B cell (primary cell): ENCODE results near the gene INAFM2. TPM values are rescaled to one million over a fixed set of nuclear protein-coding genes. Genes with fewer than 3 reads are reported as not detected.
A peak's percentile ranks its signal among the peaks of the same experiment; 100 is the strongest.

ENCODE experiments used
- ATAC-seq: fragments of 200-7000 bp; cut with Tn5 transposase; one replicate; pipeline ENCODE4 v1.10.0; 2021; ENCODE audit warnings: low read depth, mild to moderate bottlenecking, moderate number of reproducible peaks, moderate library complexity
- CTCF ChIA-PET: fragments of 350-600 bp; sonication (Branson Sonifier 250); formaldehyde crosslinking; loops from one replicate; lab custom pipeline; 2021; ENCODE audit warnings: antibody characterized with exemption, inconsistent platforms; lab: Charles Lee
- POLR2A ChIA-PET: fragments of 350-600 bp; sonication (Branson Sonifier 250); formaldehyde crosslinking; loops from one replicate; lab custom pipeline; 2021; ENCODE audit warnings: antibody characterized with exemption; lab: Charles Lee
- DNase-seq: peaks from one replicate; pipeline ENCODE4 v3.0.0; 2013
- H2AFZ ChIP-seq: 2 replicates; pipeline ENCODE4 v1.6.1; 2012; ENCODE audit warnings: mild to moderate bottlenecking, low read depth, low read length; ENCODE audit not compliant: insufficient read depth, poor library complexity, severe bottlenecking
- H3K27ac ChIP-seq, 2 donors: 1 replicate in 1 of 2; 2 replicates in 1 of 2; pipeline ENCODE4 v1.5.1; 2012 to 2013; ENCODE audit warnings: low read length in 2 of 2, mild to moderate bottlenecking in 2 of 2, moderate library complexity in 1 of 2
- H3K27me3 ChIP-seq, 4 experiments: fragments of 200-600 bp in 1 of 4; sonication (generic) in 1 of 4; replicated peaks in 1 of 4; 1 replicate in 2 of 4; 2 replicates in 2 of 4; pipeline versions ENCODE4 v1.6.1 to v1.7.0; 2013 to 2016; ENCODE audit warnings: low read length in 3 of 4, mild to moderate bottlenecking in 2 of 4, mixed read lengths in 1 of 4, moderate library complexity in 1 of 4; ENCODE audit not compliant: insufficient read depth in 4 of 4, control insufficient read depth in 3 of 4; ENCODE audit errors: control extremely low read depth in 1 of 4
- H3K36me3 ChIP-seq, 2 experiments: replicated peaks in 1 of 2; 1 replicate in 1 of 2; 2 replicates in 1 of 2; pipeline versions ENCODE4 v1.6.1 to v1.7.1; 2013; ENCODE audit warnings: low read length in 1 of 2; ENCODE audit not compliant: insufficient read depth in 2 of 2, control insufficient read depth in 1 of 2; ENCODE audit errors: control extremely low read depth in 1 of 2, extremely low read depth in 1 of 2
- H3K4me1 ChIP-seq, 2 donors: fragments of 200-600 bp in 1 of 2; sonication (generic) in 1 of 2; 1 replicate in 1 of 2; 2 replicates in 1 of 2; pipeline versions ENCODE4 v1.5.1 to v1.6.1; 2013 to 2017; ENCODE audit warnings: low read length in 2 of 2; ENCODE audit not compliant: control insufficient read depth in 2 of 2, insufficient read depth in 2 of 2
- H3K4me2 ChIP-seq: replicated peaks from 2 replicates; pipeline ENCODE3; 2012; ENCODE audit warnings: mild to moderate bottlenecking, low read depth, low read length; ENCODE audit not compliant: poor library complexity, severe bottlenecking
- H3K4me3 ChIP-seq, 5 experiments: fragments of 200-600 bp in 1 of 5; sonication (generic) in 1 of 5; 1 replicate in 3 of 5; 2 replicates in 2 of 5; pipeline versions ENCODE4 v1.5.1 to v1.7.0; 2011 to 2016; ENCODE audit warnings: low read length in 4 of 5, mild to moderate bottlenecking in 4 of 5, low read depth in 2 of 5, control low read depth in 1 of 5, moderate library complexity in 1 of 5; ENCODE audit not compliant: insufficient read depth in 1 of 5; ENCODE audit errors: control extremely low read depth in 1 of 5, extremely low read depth in 1 of 5
- H3K79me2 ChIP-seq: fragments of 200-600 bp; sonication (generic); one replicate; pipeline ENCODE4 v1.6.0; 2016; ENCODE audit warnings: low read length; ENCODE audit not compliant: control insufficient read depth, insufficient read depth
- H3K9ac ChIP-seq: fragments of 200-600 bp; sonication (generic); 2 replicates; pipeline ENCODE4 v1.6.1; 2017; ENCODE audit warnings: mild to moderate bottlenecking, low read length, moderate library complexity
- H3K9me3 ChIP-seq, 3 donors: one replicate each; pipeline versions ENCODE4 v1.6.1 to v1.7.1; 2013; ENCODE audit warnings: low read length in 2 of 3; ENCODE audit not compliant: control insufficient read depth in 2 of 3, insufficient read depth in 1 of 3; ENCODE audit errors: control extremely low read depth in 1 of 3
- H4K20me1 ChIP-seq: 2 replicates; pipeline ENCODE4 v1.6.0; 2012; ENCODE audit warnings: mild to moderate bottlenecking, low read length; ENCODE audit not compliant: insufficient read depth, control insufficient read depth, poor library complexity, severe bottlenecking
- H3K27ac Mint-ChIP-seq: one replicate; pipeline ENCODE4 v1.8.0; 2021; ENCODE audit warnings: mixed read lengths
- H3K27me3 Mint-ChIP-seq: one replicate; pipeline ENCODE4 v1.8.0; 2021; ENCODE audit warnings: mixed read lengths
- H3K4me1 Mint-ChIP-seq: one replicate; pipeline ENCODE4 v1.8.0; 2021; ENCODE audit warnings: mixed read lengths
- H3K4me3 Mint-ChIP-seq: one replicate; pipeline ENCODE4 v1.8.0; 2021; ENCODE audit warnings: mixed read lengths
- H3K9me3 Mint-ChIP-seq: one replicate; pipeline ENCODE4 v1.8.0; 2022; ENCODE audit warnings: mixed read lengths; ENCODE audit not compliant: insufficient read depth
- EZH2 ChIP-seq: IDR thresholded peaks from 2 replicates; pipeline ENCODE4 v1.6.1; 2012; ENCODE audit warnings: borderline replicate concordance, low read depth, mild to moderate bottlenecking, moderate library complexity, low read length; ENCODE audit not compliant: insufficient read depth, poor library complexity, severe bottlenecking
- WGBS: methylation state at CpG from one replicate; pipeline ENCODE4 v1.1.5; 2013; ENCODE audit warnings: missing lambda C conversion rate; ENCODE audit not compliant: insufficient coverage; 5-methylcytosine and 5-hydroxymethylcytosine counted together
- intact Hi-C: fragments of 100-400 bp; cut with micrococcal nuclease; formaldehyde crosslinking; loops from one replicate; pipeline ENCODE4 v1.10.0; 2022
- polyA plus RNA-seq: library from polyadenylated mRNA; depleted of rRNA; stranded (reverse); fragments of >200 nt; gene quantifications from 2 replicates; pipeline ENCODE4 v1.2.3, GENCODE V29; 2012
- total RNA-seq, 2 donors: library from RNA; stranded (reverse); fragments of 120-200 nt in 1 of 2; gene quantifications; 1 replicate in 1 of 2; 2 replicates in 1 of 2; pipeline versions ENCODE4 v1.2.3 to v1.2.4, GENCODE V29; 2013 to 2022
- TF ChIP-seq, protein P1 (sequence below): fragments of 200-600 bp; IDR thresholded peaks from one replicate; pipeline ENCODE4 v1.8.0; 2022; ENCODE audit warnings: antibody characterized with exemption, mild to moderate bottlenecking

INAFM2 gene
- total and polyA plus RNA-seq, 2 donors (not counting 1 experiment from before 2014, with no cell fraction given) = 3.0 to 7.0 TPM

DNA sequence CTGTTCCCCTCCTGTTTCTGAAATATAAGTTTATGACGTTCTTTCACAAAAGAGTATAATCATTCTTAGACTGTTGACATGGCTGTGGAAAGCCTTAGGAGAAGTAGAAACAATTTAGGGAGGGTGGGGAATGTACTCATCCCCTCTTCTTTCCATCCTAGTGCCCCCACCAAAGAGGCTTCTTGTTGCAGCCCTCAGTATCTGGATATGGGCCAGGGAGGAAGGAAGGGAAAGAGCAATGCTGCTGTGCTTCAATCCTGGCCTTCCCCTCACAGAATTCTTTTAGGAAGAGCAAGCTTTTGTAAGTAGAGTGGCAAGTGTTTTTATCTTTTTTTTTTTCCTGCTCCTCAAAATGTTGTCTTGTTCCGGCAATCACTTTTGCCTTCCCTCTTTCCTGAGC, 1.7 kb downstream of the INAFM2 start:
- POLR2A ChIA-PET = interaction anchor here (1.5 kb wide), 1 partner anchor 17 kb away, joined by 5 read pairs; the partner anchor contains the start of gene PLCB2
- H3K4me2 ChIP-seq = peak overlapping the region; percentile 92
- H3K4me1 Mint-ChIP-seq = peaks cover 29% of the 10 kb centered on the region
- peaks cover 0 to 2% (median 0%) of the 10 kb centered on the region in 3 donors for H3K9me3 ChIP-seq
- peak overlapping the region in 2 of 5 experiments; percentile 38 to 71 for H3K4me3 ChIP-seq
- no peaks in the 10 kb centered on the region for H3K79me2 ChIP-seq
- no peaks in the 10 kb centered on the region for H3K36me3 ChIP-seq
- no peak for TF ChIP-seq EZH2
- TF ChIP-seq, protein P1, sequence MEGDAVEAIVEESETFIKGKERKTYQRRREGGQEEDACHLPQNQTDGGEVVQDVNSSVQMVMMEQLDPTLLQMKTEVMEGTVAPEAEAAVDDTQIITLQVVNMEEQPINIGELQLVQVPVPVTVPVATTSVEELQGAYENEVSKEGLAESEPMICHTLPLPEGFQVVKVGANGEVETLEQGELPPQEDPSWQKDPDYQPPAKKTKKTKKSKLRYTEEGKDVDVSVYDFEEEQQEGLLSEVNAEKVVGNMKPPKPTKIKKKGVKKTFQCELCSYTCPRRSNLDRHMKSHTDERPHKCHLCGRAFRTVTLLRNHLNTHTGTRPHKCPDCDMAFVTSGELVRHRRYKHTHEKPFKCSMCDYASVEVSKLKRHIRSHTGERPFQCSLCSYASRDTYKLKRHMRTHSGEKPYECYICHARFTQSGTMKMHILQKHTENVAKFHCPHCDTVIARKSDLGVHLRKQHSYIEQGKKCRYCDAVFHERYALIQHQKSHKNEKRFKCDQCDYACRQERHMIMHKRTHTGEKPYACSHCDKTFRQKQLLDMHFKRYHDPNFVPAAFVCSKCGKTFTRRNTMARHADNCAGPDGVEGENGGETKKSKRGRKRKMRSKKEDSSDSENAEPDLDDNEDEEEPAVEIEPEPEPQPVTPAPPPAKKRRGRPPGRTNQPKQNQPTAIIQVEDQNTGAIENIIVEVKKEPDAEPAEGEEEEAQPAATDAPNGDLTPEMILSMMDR = no peak
- ATAC-seq = no peak
- peak overlapping the region; percentile 85 for H3K4me3 Mint-ChIP-seq
- H3K27ac ChIP-seq = no peak overlapping the region
- H2AFZ ChIP-seq = no peak overlapping the region
- DNase-seq = no peak
- no peak overlapping the region for H3K27ac Mint-ChIP-seq
- H3K4me1 ChIP-seq = peaks cover 21 to 25% of the 10 kb centered on the region in 2 donors
- intact Hi-C loops = no loop called here
- no peaks in the 10 kb centered on the region for H3K9me3 Mint-ChIP-seq
- H3K27me3 Mint-ChIP-seq = no peaks in the 10 kb centered on the region
- H3K9ac ChIP-seq = no peak overlapping the region
- peaks cover 0 to 2% (median 0%) of the 10 kb centered on the region in 4 experiments for H3K27me3 ChIP-seq
- CTCF ChIA-PET = interaction anchor here (0.8 to 7.3 kb wide), 8 partner anchors 12 to 108 kb away, joined by 3 to 134 read pairs (median 6); partner anchors contain the start of genes CCDC9B and PLCB2
- 100% methylated on average over 1 of the region's 2 CpGs for WGBS
- H4K20me1 ChIP-seq = no peaks in the 10 kb centered on the region

DNA sequence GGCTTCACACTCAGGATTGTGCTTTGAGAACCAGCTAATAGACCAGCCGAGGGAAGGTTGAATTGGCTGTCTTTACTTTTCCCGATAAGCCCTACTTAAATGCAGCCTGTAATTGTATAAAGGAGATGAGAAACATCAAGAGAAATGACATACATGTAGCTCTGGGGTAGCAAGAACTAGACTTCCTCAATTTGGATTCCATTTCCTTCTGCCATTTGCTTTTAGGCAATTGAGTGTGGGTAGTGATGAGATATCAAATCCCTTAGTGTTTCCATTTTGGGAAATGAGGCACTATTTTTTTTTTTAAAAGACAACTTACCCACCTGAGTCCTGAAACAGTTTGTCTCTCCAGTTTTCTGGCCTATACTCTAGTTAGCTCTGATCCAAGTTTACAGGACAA, 2.2 kb downstream of the INAFM2 start:
- Mint-ChIP-seq H3K4me1 (peaks cover 29% of the 10 kb centered on the region), H3K27me3 (no peaks in the 10 kb centered on the region), H3K27ac (no peak overlapping the region), H3K9me3 (no peaks in the 10 kb centered on the region), H3K4me3 (peak overlapping the region; percentile 85)
- no peaks in the 10 kb centered on the region for H3K36me3 ChIP-seq
- ATAC-seq (no peak), DNase-seq (no peak)
- no peak overlapping the region for H2AFZ ChIP-seq
- intact Hi-C loops = no loop called here
- TF ChIP-seq, protein P1 = no peak
- no peak for TF ChIP-seq EZH2
- WGBS = no CpG with 5 or more reads among the region's 2 CpGs
- no peak overlapping the region for H3K27ac ChIP-seq
- H4K20me1 ChIP-seq = no peaks in the 10 kb centered on the region
- H3K9me3 ChIP-seq = peaks cover 0 to 2% (median 0%) of the 10 kb centered on the region in 3 donors
- CTCF ChIA-PET = interaction anchor here (0.9 to 7.3 kb wide), 8 partner anchors 11 to 108 kb away, joined by 3 to 134 read pairs (median 6); partner anchors contain the start of genes CCDC9B and PLCB2
- peaks cover 0 to under 1% (median 0%) of the 10 kb centered on the region in 4 experiments for H3K27me3 ChIP-seq
- H3K9ac ChIP-seq = no peak overlapping the region
- no peaks in the 10 kb centered on the region for H3K79me2 ChIP-seq
- POLR2A ChIA-PET = no interaction called here
- H3K4me1 ChIP-seq = peaks cover 21% of the 10 kb centered on the region in 2 donors
- no peak overlapping the region for H3K4me3 ChIP-seq
- H3K4me2 ChIP-seq = peak overlapping the region; percentile 92
